Stimulated activated CD8-positive, alpha-beta memory T cell treated with anti-CD3 and anti-CD28 coated beads, Interleukin-4, amount 100 ng/mL, for 1 hour (primary cell): ENCODE data around the gene STK39.

ENCODE experiments used
- DNase-seq, 2 donors: peaks; one replicate each; pipeline ENCODE4 v3.0.0-alpha.2; 2020; ENCODE audit warnings: low read depth in 2 of 2, low spot score in 1 of 2

Gene STK39

GRCh38 chr2:168160897-168161296 lies 86.5 kb downstream of the STK39 start:
- DNase-seq: no peak

- no peak for DNase-seq
Measured at GRCh38 chr2:168159754-168160585, 87.4 kb downstream of the STK39 start.

- DNase-seq: no peak
Measured at GRCh38 chr2:168158586-168158985, 88.8 kb downstream of the STK39 start.

GRCh38 chr2:168157926-168158325 lies 89.5 kb downstream of the STK39 start:
- no peak for DNase-seq

GRCh38 chr2:168157070-168157469 lies 90.3 kb downstream of the STK39 start:
- DNase-seq: no peak

- DNase-seq: no peak
Measured at GRCh38 chr2:168156661-168157060, 90.7 kb downstream of the STK39 start.

- no peak for DNase-seq
Measured at GRCh38 chr2:168155680-168156079, 91.7 kb downstream of the STK39 start.

- DNase-seq: no peak
Measured at GRCh38 chr2:168155046-168155445, 92.3 kb downstream of the STK39 start.

- no peak for DNase-seq
Measured at GRCh38 chr2:168152902-168153530, 94.4 kb downstream of the STK39 start.

GRCh38 chr2:168149986-168150385 lies 97.4 kb downstream of the STK39 start:
- DNase-seq: no peak

GRCh38 chr2:168149150-168149974 lies 98.0 kb downstream of the STK39 start:
- DNase-seq: no peak

- DNase-seq: no peak
Measured at GRCh38 chr2:168147830-168148794, 99.3 kb downstream of the STK39 start.

- no peak for DNase-seq
Measured at GRCh38 chr2:168146892-168147810, 100.2 kb downstream of the STK39 start.

GRCh38 chr2:168145426-168146310 lies 101.7 kb downstream of the STK39 start:
- DNase-seq: no peak

GRCh38 chr2:168145011-168145410 lies 102.4 kb downstream of the STK39 start:
- no peak for DNase-seq

- DNase-seq: no peak
Measured at GRCh38 chr2:168143813-168144212, 103.6 kb downstream of the STK39 start.

GRCh38 chr2:168140892-168141291 lies 106.5 kb downstream of the STK39 start:
- DNase-seq: no peak

GRCh38 chr2:168139852-168140251 lies 107.5 kb downstream of the STK39 start:
- no peak for DNase-seq

- DNase-seq: no peak
Measured at GRCh38 chr2:168138901-168139300, 108.5 kb downstream of the STK39 start.
